Gastroesophageal sphincter (tissue), 3 donors: Measurements from ENCODE around the gene THOC6.

Source experiments
- CTCF ChIP-seq, 4 experiments: fragments of 200-600 bp in 2 of 4; fragments of 450-650 bp in 2 of 4; sonication (generic) in 1 of 4; IDR thresholded peaks; one replicate each; pipeline ENCODE4 v1.5.1; 2017 to 2019; ENCODE audit warnings: antibody characterized with exemption in 4 of 4, mild to moderate bottlenecking in 2 of 4, moderate library complexity in 2 of 4
- POLR2A ChIP-seq, 2 donors: fragments of 450-650 bp; IDR thresholded peaks; one replicate each; pipeline ENCODE4 v1.6.1; 2017; ENCODE audit warnings: antibody characterized with exemption in 2 of 2, mild to moderate bottlenecking in 2 of 2, moderate library complexity in 1 of 2
- POLR2AphosphoS5 ChIP-seq: sonication (generic); formaldehyde crosslinking; IDR thresholded peaks from one replicate; pipeline ENCODE4 v1.6.1; 2017; ENCODE audit warnings: antibody characterized with exemption

GRCh38 chr16:3051494-3051893 lies 27.7 kb downstream of the THOC6 start:
- TF ChIP-seq CTCF (IDR thresholded peaks at IDR 0.05) (no peak), POLR2A (IDR thresholded peaks at IDR 0.05) (no peak), POLR2AphosphoS5 (no peak)
